ENCODE data around the gene SORCS2. TPM values are rescaled to one million over a fixed set of nuclear protein-coding genes. Genes with fewer than 3 reads are reported as not detected.

SORCS2 gene
- total RNA-seq, 2 donors from 2014 or later: 1.5 to 1.7 TPM

GRCh38 chr4:7692451-7693236 lies 500.3 kb downstream of the SORCS2 start:
- Histone ChIP-seq H3K4me1 (no peaks in the 10 kb centered on the region), H3K9me3 (no peaks in the 10 kb centered on the region), H3K4me3 (no peak overlapping the region), H3K36me3 (no peaks in the 10 kb centered on the region), H3K27me3 (no peaks in the 10 kb centered on the region), H3K27ac (no peak overlapping the region)
- DNase-seq (ENCODE audit: low spot score): no peak
- TF ChIP-seq CTCF (IDR thresholded peaks at IDR 0.05): no peak

- TF ChIP-seq CTCF (IDR thresholded peaks at IDR 0.05): no peak
- no peaks in the 10 kb centered on the region for H3K4me1 ChIP-seq
- no peak overlapping the region for H3K27ac ChIP-seq
- no peak overlapping the region for H3K4me3 ChIP-seq
- H3K9me3 ChIP-seq: no peaks in the 10 kb centered on the region
- DNase-seq (ENCODE audit: low spot score): no peak
- H3K27me3 ChIP-seq: no peaks in the 10 kb centered on the region
- H3K36me3 ChIP-seq: no peaks in the 10 kb centered on the region
Observed at GRCh38 chr4:7693237-7693608, 500.9 kb downstream of the SORCS2 start.

- Histone ChIP-seq H3K27ac (no peak overlapping the region), H3K4me1 (no peaks in the 10 kb centered on the region), H3K27me3 (no peaks in the 10 kb centered on the region), H3K4me3 (no peak overlapping the region), H3K9me3 (no peaks in the 10 kb centered on the region), H3K36me3 (no peaks in the 10 kb centered on the region)
- no peak for TF ChIP-seq CTCF (IDR thresholded peaks at IDR 0.05)
- no peak for DNase-seq (ENCODE audit: low spot score)
Observed at GRCh38 chr4:7693711-7694110, 501.4 kb downstream of the SORCS2 start.

- no peaks in the 10 kb centered on the region for H3K9me3 ChIP-seq
- H3K36me3 ChIP-seq: no peaks in the 10 kb centered on the region
- H3K27ac ChIP-seq: no peak overlapping the region
- no peaks in the 10 kb centered on the region for H3K27me3 ChIP-seq
- H3K4me1 ChIP-seq: no peaks in the 10 kb centered on the region
- H3K4me3 ChIP-seq: no peak overlapping the region
- no peak for TF ChIP-seq CTCF (IDR thresholded peaks at IDR 0.05)
- no peak for DNase-seq (ENCODE audit: low spot score)
Observed at GRCh38 chr4:7694324-7694723, 502.0 kb downstream of the SORCS2 start.

- no peaks in the 10 kb centered on the region for H3K9me3 ChIP-seq
- H3K27ac ChIP-seq: no peak overlapping the region
Observed at GRCh38 chr4:7697343-7697742, 505.0 kb downstream of the SORCS2 start.

More at GRCh38 chr4:7697343-7697742, 505.0 kb downstream of the SORCS2 start:
- Histone ChIP-seq H3K4me3 (no peak overlapping the region), H3K27me3 (no peaks in the 10 kb centered on the region), H3K4me1 (no peaks in the 10 kb centered on the region), H3K36me3 (no peaks in the 10 kb centered on the region)
- no peak for TF ChIP-seq CTCF (IDR thresholded peaks at IDR 0.05)
- no peak for DNase-seq (ENCODE audit: low spot score)
